ENCODE measurements around the gene UGT1A3.

Gene UGT1A3

GRCh38 chr2:233818639-233819621 is 90.1 kb downstream of the UGT1A3 start:
- DNase-seq = no peak

DNA sequence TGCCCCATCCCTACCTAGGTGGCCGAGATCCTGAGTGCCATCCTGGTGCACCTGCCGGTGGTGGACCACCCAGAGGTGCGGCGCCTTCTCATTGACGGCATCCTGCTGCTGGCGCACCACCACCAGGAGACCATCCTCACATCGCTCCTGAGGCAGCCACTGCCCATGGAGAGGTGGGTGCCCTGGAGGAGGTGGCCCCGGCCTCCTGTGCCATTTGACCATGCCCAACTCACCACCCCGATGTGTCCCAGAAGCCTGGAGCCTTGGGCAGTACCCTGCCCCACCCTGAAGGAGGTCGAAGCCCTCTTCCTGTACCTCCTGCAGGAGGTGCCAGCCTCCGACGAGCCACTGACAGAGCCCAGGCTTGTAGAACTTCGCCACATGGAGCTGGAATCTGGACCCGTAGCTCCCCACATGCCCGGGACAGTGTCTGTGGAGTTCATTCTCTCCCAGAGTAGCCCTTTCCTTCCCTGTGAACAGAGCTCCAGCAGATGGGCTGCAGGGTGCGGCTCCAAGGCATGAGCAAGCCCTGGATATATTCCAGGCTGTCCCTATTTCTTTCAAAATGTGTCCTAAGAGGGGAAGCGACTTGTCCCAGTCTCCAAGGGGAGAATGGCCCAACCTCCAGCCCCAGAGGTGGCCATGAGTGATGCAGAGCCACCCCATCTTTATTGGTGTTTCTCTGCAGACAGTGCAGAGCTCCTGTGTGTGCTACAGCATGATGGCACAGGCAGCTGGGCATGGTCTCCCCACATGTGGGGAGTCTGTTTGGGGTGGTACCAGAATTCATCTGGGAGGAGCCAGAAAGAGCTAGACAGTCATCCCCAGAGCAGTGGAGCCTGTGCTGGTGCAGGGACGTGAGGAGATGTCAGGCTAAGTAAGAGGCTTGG is 91.3 kb downstream of the UGT1A3 start:
- DNase-seq = no peak

DNA sequence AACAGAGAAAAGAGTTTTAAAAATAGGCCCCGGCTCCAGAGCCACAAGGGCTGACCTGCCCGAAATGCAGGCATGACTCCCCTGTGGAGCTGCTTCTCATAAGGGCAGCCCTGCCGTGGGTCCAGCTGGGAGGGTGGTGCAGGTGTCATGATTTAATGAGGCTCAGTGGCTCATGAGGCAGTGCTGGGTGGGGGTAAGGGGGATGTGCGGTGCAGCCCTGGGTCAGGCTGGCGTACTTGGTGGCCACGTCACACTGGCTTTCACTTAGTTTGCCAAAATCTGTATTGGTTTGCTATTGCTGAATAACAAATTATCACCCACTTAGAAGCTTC is 91.9 kb downstream of the UGT1A3 start:
- DNase-seq = no peak

DNA sequence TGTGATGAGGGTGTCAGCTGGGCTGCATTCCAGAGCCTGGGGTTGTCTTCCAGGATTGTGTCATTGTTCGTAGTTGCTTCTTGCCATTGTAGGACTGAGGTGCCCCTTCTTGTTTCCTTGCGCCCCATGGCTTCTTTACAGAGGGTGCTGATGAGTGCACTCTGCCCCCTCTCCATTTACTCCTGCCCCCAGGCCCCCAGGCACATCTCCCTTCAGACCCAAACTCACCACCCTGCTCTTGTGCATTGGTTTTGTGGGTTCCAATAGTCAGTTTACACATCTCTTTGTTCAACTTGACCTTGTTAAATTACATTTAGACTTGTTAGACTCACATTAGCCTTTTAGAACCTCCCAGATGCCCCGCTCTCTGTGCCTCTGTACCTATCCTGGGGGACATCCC is 92.4 kb downstream of the UGT1A3 start:
- no peak for DNase-seq

DNA sequence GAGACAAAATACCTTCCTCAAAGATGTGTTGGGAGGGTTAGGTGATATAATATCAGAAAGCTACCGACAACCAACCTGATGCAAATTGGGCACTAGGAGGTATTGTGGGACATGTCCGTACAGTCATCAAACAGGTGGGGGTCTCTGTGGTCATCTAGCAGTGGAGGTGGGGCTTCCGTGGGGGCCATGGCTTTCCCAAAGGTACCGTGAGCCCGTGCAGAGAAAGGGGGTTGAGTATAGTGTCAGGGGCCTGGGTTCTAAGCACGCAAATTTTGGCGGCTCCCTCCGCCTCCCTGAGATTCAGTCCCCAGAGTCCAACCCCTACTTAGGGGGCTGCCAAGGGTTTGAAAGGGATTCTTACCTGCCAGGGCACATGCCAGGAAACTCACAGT is 92.9 kb downstream of the UGT1A3 start:
- DNase-seq = no peak

DNA sequence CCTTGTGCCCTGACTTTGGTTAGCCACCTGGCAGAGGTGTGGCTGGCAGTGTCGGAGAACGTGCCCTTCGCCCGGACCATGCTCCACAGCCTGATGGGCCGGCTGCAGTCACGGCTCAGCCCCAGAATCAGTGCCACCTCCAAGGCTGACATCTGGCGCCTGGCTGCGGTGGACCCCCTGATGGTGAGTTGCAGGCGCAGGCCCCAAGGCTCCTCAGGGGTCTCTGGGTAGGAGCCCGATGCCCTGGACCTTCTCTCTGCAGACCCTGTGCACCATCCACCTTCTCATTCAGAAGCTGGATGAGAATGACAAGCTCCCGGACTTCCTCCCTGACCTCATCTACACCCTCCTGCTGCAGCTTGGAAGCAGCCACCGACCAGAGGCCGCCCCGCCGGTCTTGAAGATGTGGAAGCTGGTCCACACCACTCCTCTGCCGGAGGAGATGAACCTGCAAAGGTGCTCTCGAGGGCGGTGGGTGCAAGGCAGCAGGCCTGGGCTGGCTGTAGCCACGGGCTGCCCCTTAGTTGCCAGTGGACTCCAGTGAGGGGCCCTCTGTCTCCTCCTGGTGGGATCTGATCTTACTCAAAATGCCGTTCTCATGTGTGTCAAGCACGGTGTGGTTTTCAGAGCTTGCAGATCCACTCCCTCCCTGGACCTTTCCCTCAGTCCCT is 93.4 kb downstream of the UGT1A3 start:
- DNase-seq = no peak
